Measurements from ENCODE around the gene ELF2. TPM values are rescaled to one million over a fixed set of nuclear protein-coding genes. Genes with fewer than 3 reads are reported as not detected.

Gene ELF2
- total RNA-seq (2022; extraction: Qiagen RNA extraction; ENCODE audit: low read depth): 13.0 to 17.8 TPM (median 13.5 TPM) in 5 replicates

GRCh38 chr4:139177049-139177868, at the start of gene ELF2:
Gene ELF2, minus strand, starts transcription at chr4:139177218. Its CDS starts 39,517 bp downstream, at chr4:139137701.

GRCh38 chr4:139015269-139015947, 161.6 kb downstream of the ELF2 start, which contains the start of gene NOCT:
Gene NOCT, plus strand, starts transcription at chr4:139015781. Its CDS starts 201 bp downstream, at chr4:139015982.

Other genes with a start within 250 kb of the ELF2 start
- gene NOCT, start 161.4 kb downstream of the ELF2 start, total RNA-seq (2022; extraction: Qiagen RNA extraction; ENCODE audit: low read depth): 9.1 to 14.1 TPM (median 11.2 TPM) in 5 replicates
- 0.30 to 1.1 TPM (median 0.90 TPM) in 5 replicates for gene MGARP, start 103.0 kb upstream of the ELF2 start, total RNA-seq (2022; extraction: Qiagen RNA extraction; ENCODE audit: low read depth)
- gene NAA15, start 124.3 kb upstream of the ELF2 start, total RNA-seq (2022; extraction: Qiagen RNA extraction; ENCODE audit: low read depth): 18.1 to 37.3 TPM (median 26.9 TPM) in 5 replicates
- gene NDUFC1, start 125.3 kb upstream of the ELF2 start, total RNA-seq (2022; extraction: Qiagen RNA extraction; ENCODE audit: low read depth): 65.0 to 86.0 TPM (median 76.1 TPM) in 5 replicates

Data from A549 treated with RU486 at 1 μM for 4 hours (cell line).